Activated CD4-positive, alpha-beta T cell treated with anti-CD3 and anti-CD28 coated beads for 36 hours (primary cell): ENCODE results near the gene NPHS2. TPM values are rescaled to one million over a fixed set of nuclear protein-coding genes. Genes with fewer than 3 reads are reported as not detected.
A peak's percentile ranks its signal among the peaks of the same experiment; 100 is the strongest.

Experiments used
- ATAC-seq: fragments of 200-7000 bp; cut with Tn5 transposase; one replicate; pipeline ENCODE4 v1.10.0; 2021; ENCODE audit warnings: mild to moderate bottlenecking, moderate library complexity
- CTCF ChIA-PET: fragments of 350-600 bp; sonication (Branson Sonifier 250); formaldehyde crosslinking; loops from one replicate; lab custom pipeline; 2021; ENCODE audit warnings: antibody characterized with exemption; lab: Charles Lee
- POLR2A ChIA-PET: fragments of 350-600 bp; sonication (Branson Sonifier 250); formaldehyde crosslinking; loops from one replicate; lab custom pipeline; 2021; ENCODE audit warnings: antibody characterized with exemption, inconsistent platforms; lab: Charles Lee
- DNase-seq: peaks from one replicate; pipeline ENCODE4 v3.0.0-alpha.2; 2020
- H3K27ac Mint-ChIP-seq: one replicate; pipeline ENCODE4 v1.8.0; 2021; ENCODE audit warnings: mixed read lengths
- H3K27me3 Mint-ChIP-seq: one replicate; pipeline ENCODE4 v1.8.0; 2021; ENCODE audit warnings: mixed read lengths
- H3K36me3 Mint-ChIP-seq: one replicate; pipeline ENCODE4 v1.8.0; 2021; ENCODE audit warnings: low read depth, mixed read lengths
- H3K4me1 Mint-ChIP-seq: one replicate; pipeline ENCODE4 v1.8.0; 2021; ENCODE audit warnings: mixed read lengths
- H3K4me3 Mint-ChIP-seq: one replicate; pipeline ENCODE4 v1.8.0; 2021; ENCODE audit warnings: mild to moderate bottlenecking, moderate library complexity, mixed read lengths
- H3K9me3 Mint-ChIP-seq: one replicate; pipeline ENCODE4 v1.8.0; 2021; ENCODE audit warnings: low read depth, mixed read lengths
- intact Hi-C, 2 experiments: fragments of 100-400 bp; cut with DNase I in 1 of 2; cut with micrococcal nuclease in 1 of 2; formaldehyde crosslinking; loops; one replicate each; pipeline versions ENCODE4 v1.14.2 to v1.15.1; 2022 to 2024; cut with DNase I, micrococcal nuclease
- total RNA-seq, 2 experiments: library from RNA; stranded (reverse); gene quantifications; one replicate each; pipeline ENCODE4 v1.2.3, GENCODE V29; 2021

NPHS2 gene
- not detected for total RNA-seq

DNA sequence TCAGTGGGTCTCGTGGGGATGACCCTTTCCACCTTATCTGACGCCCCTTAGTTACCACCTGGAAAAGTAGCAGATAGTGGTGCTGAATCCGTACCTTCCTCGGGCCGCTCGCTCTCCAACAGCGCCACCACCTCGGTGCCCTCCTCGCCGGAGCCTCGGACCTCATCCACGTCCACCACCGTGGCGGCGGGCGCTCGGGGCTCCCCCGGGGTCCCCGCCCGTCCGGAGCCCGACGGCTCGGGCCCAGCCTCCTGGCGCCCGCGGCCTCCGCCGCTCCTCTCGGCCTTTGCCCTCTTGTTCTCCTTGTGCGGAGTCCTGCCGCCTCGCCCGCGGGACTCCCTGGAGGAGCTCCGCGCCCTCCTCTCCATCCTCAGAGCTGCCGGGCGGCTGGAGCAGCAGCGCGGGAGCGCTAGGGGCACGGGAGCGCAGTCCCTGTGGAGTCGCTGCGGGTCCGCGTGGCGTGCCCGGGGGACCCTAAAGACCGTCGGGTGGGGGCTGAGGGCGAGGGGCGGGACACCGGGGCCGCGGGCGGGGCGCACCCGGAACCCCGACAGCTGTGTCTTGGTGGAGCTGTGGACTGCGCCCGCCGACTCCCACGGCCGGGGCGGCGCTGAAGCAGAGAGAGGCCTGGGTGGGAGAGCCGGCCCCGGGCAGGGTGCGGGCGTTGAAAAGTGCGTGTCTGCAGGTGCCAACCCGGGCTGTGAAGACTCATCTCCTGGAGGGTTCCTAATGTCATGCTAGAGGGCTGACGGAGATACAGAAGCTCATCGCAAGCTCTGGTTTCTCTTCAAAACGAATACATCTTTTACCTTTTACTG, at the start of gene NPHS2:
TSS of gene NPHS2 (minus strand) at position 452 of the 818 bp plus-strand sequence. CDS start at position 368, 84 bp downstream.
- DNase-seq (no peak), ATAC-seq (no peak)
- CTCF ChIA-PET = interaction anchor here (1.6 kb wide), 1 partner anchor 19 kb away, joined by 3 read pairs; no protein-coding TSS in a partner anchor
- no peak within 1 kb of the TSS for H3K27ac Mint-ChIP-seq
- H3K4me1 Mint-ChIP-seq = peaks cover 5% of the 10 kb centered on the region
- H3K36me3 Mint-ChIP-seq = no peaks in the 10 kb centered on the region
- peaks cover 51% of the 10 kb centered on the region for H3K27me3 Mint-ChIP-seq
- H3K9me3 Mint-ChIP-seq = no peaks in the 10 kb centered on the region
- intact Hi-C loops = no loop called here
- H3K4me3 Mint-ChIP-seq = no peak within 1 kb of the TSS
- POLR2A ChIA-PET = no interaction called here

- POLR2A ChIA-PET = no interaction called here
These were observed 36.6 kb upstream of the NPHS2 start for GRCh38 chr1:179612361-179612760.

DNA sequence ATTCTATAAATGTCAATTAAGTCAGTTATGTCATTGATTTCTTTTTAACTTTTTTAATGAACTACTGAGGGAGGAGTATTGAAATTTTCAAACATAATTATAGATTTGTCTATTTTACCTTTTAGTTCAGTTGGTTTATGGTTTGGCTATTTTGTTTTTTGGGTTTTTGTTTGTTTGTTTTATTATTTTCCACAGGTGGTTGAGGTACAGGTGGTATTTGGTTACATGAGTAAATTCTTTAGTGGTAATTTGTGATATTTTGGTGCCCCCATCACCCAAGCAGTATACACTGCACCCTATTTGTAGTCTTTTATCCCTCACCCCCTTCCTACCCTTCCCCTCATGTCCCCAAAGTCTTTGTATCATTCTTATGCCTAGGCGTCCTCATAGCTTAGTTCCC, 25.3 kb upstream of the NPHS2 start:
- Mint-ChIP-seq H3K4me1 (no peaks in the 10 kb centered on the region), H3K9me3 (peaks cover 6% of the 10 kb centered on the region), H3K4me3 (no peak overlapping the region), H3K27me3 (peaks cover 17% of the 10 kb centered on the region), H3K36me3 (no peaks in the 10 kb centered on the region), H3K27ac (no peak overlapping the region)
- ATAC-seq (no peak), DNase-seq (no peak)
- CTCF ChIA-PET = interaction anchor here (1.5 kb wide), 1 partner anchor 214 kb away, joined by 4 read pairs; no protein-coding TSS in a partner anchor
- POLR2A ChIA-PET = no interaction called here
- intact Hi-C loops = no loop called here

More at GRCh38 chr1:179612361-179612760, 36.6 kb upstream of the NPHS2 start:
- peaks cover 18% of the 10 kb centered on the region for H3K27me3 Mint-ChIP-seq
- DNase-seq (no peak), ATAC-seq (no peak)
- CTCF ChIA-PET = no interaction called here
- H3K4me1 Mint-ChIP-seq = no peaks in the 10 kb centered on the region
- no peak overlapping the region for H3K27ac Mint-ChIP-seq
- no peaks in the 10 kb centered on the region for H3K9me3 Mint-ChIP-seq
- intact Hi-C loops = no loop called here
- no peaks in the 10 kb centered on the region for H3K36me3 Mint-ChIP-seq
- H3K4me3 Mint-ChIP-seq = no peak overlapping the region

DNA sequence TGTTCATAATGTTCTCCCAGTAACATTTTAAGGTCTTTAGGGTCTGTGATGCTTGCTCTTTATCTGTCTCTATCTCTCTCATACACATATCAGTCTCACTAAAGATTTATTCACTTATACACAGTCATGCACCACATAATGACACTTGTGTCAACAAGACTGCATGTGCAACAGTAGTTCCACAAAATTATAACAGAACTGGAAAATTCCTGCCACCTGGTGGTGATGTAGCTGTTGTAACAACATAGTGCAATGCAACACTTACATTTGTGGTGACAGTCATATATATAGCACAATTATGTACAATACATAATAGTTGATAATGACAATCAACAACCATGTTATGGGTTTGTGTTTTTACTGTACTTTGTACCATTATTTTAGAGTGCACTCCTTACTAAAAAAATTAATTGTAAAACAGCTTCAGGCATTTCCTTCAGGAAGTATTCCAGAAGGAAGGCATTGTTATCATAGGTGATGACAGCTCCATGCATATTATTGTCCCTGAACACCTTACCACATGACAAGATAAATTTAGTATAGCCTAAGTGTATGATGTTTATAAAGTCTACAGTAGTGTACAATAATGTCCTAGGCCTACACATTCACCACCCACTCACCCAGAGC, 24.0 kb upstream of the NPHS2 start:
- Mint-ChIP-seq H3K4me3 (no peak overlapping the region), H3K4me1 (peaks cover 2% of the 10 kb centered on the region), H3K27me3 (peaks cover 17% of the 10 kb centered on the region), H3K36me3 (no peaks in the 10 kb centered on the region), H3K27ac (no peak overlapping the region), H3K9me3 (peaks cover 6% of the 10 kb centered on the region)
- POLR2A ChIA-PET = no interaction called here
- CTCF ChIA-PET = interaction anchor here (0.7 to 1.5 kb wide), 2 partner anchors 215 to 395 kb away, joined by 3 to 4 read pairs; no protein-coding TSS in a partner anchor
- ATAC-seq (no peak), DNase-seq (peak; percentile 31)
- intact Hi-C loops = loop anchor here in 1 of 2 experiments (10.0 kb wide), 1 partner anchor 515 kb away; the partner anchor contains the start of gene TOR3A

- DNase-seq (no peak), ATAC-seq (no peak)
- POLR2A ChIA-PET = no interaction called here
- intact Hi-C loops = loop anchor here in 1 of 2 experiments (10.0 kb wide), 1 partner anchor 514 kb away; the partner anchor contains the start of gene TOR3A
- Mint-ChIP-seq H3K9me3 (peaks cover 6% of the 10 kb centered on the region), H3K27me3 (peaks cover 18% of the 10 kb centered on the region), H3K36me3 (no peaks in the 10 kb centered on the region), H3K4me3 (no peak overlapping the region), H3K27ac (no peak overlapping the region), H3K4me1 (peaks cover 2% of the 10 kb centered on the region)
- CTCF ChIA-PET = interaction anchor here (0.7 kb wide), 1 partner anchor 394 kb away, joined by 3 read pairs; no protein-coding TSS in a partner anchor
These were observed 22.9 kb upstream of the NPHS2 start for GRCh38 chr1:179598631-179599030.

GRCh38 chr1:179591592-179592580, 16.1 kb upstream of the NPHS2 start, which contains the start of gene TDRD5:
TSS of gene TDRD5 (plus strand) at chr1:179591832. CDS start at chr1:179592616, 784 bp downstream.
- intact Hi-C loops = loop anchor here in 1 of 2 experiments (10.0 kb wide), 1 partner anchor 507 kb away; the partner anchor contains the start of gene TOR3A

GRCh38 chr1:179591253-179591591, 15.5 kb upstream of the NPHS2 start:
- ChIA-PET CTCF (no interaction called here), POLR2A (no interaction called here)
- H3K9me3 Mint-ChIP-seq = no peaks in the 10 kb centered on the region
- H3K27me3 Mint-ChIP-seq = peaks cover 45% of the 10 kb centered on the region
- no peaks in the 10 kb centered on the region for H3K36me3 Mint-ChIP-seq
- H3K4me3 Mint-ChIP-seq = no peak overlapping the region
- DNase-seq (no peak), ATAC-seq (no peak)
- intact Hi-C loops = loop anchor here in 1 of 2 experiments (10.0 kb wide), 1 partner anchor 506 kb away; the partner anchor contains the start of gene TOR3A
- peaks cover 2% of the 10 kb centered on the region for H3K4me1 Mint-ChIP-seq
- no peak overlapping the region for H3K27ac Mint-ChIP-seq

More at GRCh38 chr1:179591592-179592580, 16.1 kb upstream of the NPHS2 start, which contains the start of gene TDRD5:
- ATAC-seq = no peak
- H3K36me3 Mint-ChIP-seq = no peaks in the 10 kb centered on the region
- CTCF ChIA-PET = interaction anchor here (0.9 to 1.2 kb wide), 2 partner anchors 38 to 40 kb away, joined by 3 read pairs; no protein-coding TSS in a partner anchor
- POLR2A ChIA-PET = no interaction called here
- H3K4me3 Mint-ChIP-seq = no peak within 1 kb of the TSS
- DNase-seq = peak; percentile 7
- no peaks in the 10 kb centered on the region for H3K9me3 Mint-ChIP-seq
- peaks cover 42% of the 10 kb centered on the region for H3K27me3 Mint-ChIP-seq
- H3K27ac Mint-ChIP-seq = no peak within 1 kb of the TSS
- peaks cover 2% of the 10 kb centered on the region for H3K4me1 Mint-ChIP-seq

- ChIA-PET POLR2A (no interaction called here), CTCF (no interaction called here)
- Mint-ChIP-seq H3K36me3 (no peaks in the 10 kb centered on the region), H3K4me3 (no peak overlapping the region), H3K27me3 (peaks cover 46% of the 10 kb centered on the region), H3K9me3 (no peaks in the 10 kb centered on the region), H3K4me1 (peaks cover 2% of the 10 kb centered on the region), H3K27ac (no peak overlapping the region)
- intact Hi-C loops = loop anchor here in 1 of 2 experiments (10.0 kb wide), 1 partner anchor 506 kb away; the partner anchor contains the start of gene TOR3A
- no peak for ATAC-seq
- DNase-seq = no peak
These were observed 14.9 kb upstream of the NPHS2 start for GRCh38 chr1:179590671-179591070.

DNA sequence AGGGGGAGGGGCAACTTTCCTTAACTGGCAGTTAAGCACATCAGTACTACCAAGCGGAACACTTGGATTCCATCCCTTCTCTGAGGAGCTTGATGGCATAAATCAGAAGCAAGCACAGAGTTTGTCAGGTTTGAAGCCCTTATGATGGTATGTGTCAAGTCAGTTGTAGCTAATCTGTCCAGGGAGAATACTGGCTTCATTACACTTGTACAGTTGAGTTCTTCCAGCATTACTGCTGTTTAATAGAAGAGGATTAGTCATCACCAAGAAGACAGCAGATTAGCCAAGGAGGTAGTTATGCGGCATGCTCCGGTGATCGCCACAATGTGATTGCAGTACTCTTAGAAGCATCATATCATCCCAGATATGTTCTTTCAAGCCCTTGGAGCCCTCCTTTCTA, 13.8 kb upstream of the NPHS2 start:
- Mint-ChIP-seq H3K4me3 (no peak overlapping the region), H3K27ac (no peak overlapping the region), H3K27me3 (peaks cover 54% of the 10 kb centered on the region), H3K36me3 (no peaks in the 10 kb centered on the region), H3K4me1 (no peaks in the 10 kb centered on the region), H3K9me3 (no peaks in the 10 kb centered on the region)
- ATAC-seq (no peak), DNase-seq (no peak)
- ChIA-PET CTCF (no interaction called here), POLR2A (no interaction called here)
- intact Hi-C loops = no loop called here

DNA sequence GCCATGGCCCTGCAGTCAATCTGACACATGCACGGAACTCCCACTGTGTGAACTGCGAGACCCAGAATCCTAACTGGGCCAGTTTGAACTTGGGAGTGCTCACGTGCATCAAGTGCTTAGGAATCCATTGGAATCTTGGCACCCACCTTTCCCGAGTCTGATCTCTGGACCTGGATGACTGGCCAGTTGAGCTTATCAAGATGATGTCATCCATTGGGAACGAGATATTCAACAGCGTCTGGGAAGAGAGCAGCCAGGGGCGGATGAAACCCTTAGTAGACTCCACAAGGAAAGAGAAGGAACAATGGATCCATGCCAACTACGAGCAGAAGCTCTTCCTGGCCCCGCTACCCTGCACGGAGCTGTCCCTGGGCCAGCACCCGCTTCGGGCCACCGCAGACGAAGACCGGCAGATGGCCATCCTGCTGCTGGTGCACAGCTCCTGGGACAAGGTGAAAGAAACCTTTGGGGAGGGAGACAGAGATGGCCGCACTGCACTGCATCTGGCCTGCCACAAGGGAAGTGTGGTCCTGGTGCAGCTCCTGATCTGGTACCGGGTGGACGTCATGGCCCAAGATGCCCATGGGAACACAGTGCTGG, 12.8 kb upstream of the NPHS2 start:
- Mint-ChIP-seq H3K4me3 (no peak overlapping the region), H3K27ac (no peak overlapping the region), H3K4me1 (no peaks in the 10 kb centered on the region), H3K9me3 (no peaks in the 10 kb centered on the region), H3K36me3 (no peaks in the 10 kb centered on the region), H3K27me3 (peaks cover 58% of the 10 kb centered on the region)
- POLR2A ChIA-PET = no interaction called here
- DNase-seq = no peak
- CTCF ChIA-PET = interaction anchor here (0.7 kb wide), 1 partner anchor 15 kb away, joined by 3 read pairs; no protein-coding TSS in a partner anchor
- intact Hi-C loops = no loop called here
- ATAC-seq = no peak
